NCI-H2196 treated with DMSO at 0.1 percent for 48 hours (cell line): Measurements from ENCODE around the gene BACH2.
"Not testable (repeated sequence)": the region's sequence is repeated elsewhere in the genome, so short reads cannot be mapped to it uniquely, and the experiment has no call there.

Source experiments
- DNase-seq: peaks from one replicate; lab custom pipeline; 2025; ENCODE audit not compliant: unreplicated experiment; lab: John Stamatoyannopoulos, UW

The BACH2 gene

DNA sequence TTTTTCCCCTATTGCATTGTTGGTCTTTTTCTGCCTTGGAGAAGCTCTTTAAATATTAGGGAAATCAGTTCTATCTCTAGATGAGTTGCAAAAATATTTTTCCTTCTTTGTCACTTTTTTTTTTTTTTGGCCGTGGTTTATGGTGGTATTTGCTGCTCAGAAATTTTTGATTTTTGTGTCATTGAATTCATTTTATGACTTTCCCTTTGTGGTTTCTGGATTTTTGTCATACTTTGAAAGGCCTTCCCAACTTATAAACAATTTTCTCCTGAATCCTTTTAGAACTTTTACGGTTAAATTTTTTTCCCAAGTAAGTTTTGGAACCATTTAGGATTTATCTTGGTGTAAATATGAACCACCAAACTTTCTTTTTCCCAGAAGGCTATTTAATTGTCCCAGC is 256.7 kb downstream of the BACH2 start:
- no peak for DNase-seq

DNA sequence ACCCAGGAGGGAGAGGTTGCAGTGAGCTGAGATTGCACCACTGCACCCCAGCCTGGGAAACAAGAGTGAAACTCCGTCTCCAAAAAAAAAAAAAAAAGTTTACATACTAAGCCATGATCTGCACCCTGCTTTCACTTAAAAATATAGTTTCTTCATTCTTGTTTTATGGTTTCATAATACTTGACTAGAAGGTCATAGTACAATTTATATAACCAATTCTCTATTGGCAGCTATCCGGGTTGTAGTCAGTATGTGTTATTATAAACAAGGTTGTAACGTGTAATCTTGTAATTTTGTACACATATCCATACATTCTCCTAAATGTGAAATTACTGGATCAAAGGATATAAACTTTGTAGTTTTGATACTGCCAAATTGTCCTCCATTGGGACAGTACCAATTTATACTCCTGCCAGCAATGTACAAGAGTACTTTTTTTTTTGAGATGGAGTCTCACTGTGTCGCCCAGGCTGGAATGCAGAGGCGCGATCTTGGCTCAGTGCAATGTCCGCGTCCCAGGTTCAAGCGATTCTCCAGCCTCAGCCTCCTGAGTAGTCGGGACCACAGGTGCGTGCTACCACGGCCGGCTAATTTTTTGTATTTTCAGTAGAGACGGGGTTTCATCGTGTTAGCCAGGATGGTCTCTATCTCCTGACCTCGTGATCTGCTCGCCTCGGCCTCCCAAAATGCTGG is 257.5 kb downstream of the BACH2 start:
- no peak for DNase-seq

DNA sequence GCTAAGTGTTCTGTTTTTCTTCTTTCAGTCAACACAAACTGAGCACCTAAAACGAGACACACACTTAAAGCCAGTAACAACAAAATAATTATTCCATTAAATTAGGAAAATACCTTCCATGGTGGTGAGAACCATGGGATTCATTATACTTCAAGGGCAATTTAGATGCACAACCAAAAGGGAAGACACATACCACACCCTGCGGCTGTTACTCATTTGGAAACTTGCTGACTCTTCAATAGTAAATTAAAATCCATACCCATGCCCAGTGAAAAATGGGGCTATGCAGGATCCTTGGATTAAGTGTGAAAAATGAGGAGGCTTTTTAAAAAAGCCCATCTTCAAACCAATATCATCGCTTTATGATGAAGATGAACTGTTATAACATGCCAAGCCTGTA is 259.7 kb downstream of the BACH2 start:
- DNase-seq, result no peak

DNA sequence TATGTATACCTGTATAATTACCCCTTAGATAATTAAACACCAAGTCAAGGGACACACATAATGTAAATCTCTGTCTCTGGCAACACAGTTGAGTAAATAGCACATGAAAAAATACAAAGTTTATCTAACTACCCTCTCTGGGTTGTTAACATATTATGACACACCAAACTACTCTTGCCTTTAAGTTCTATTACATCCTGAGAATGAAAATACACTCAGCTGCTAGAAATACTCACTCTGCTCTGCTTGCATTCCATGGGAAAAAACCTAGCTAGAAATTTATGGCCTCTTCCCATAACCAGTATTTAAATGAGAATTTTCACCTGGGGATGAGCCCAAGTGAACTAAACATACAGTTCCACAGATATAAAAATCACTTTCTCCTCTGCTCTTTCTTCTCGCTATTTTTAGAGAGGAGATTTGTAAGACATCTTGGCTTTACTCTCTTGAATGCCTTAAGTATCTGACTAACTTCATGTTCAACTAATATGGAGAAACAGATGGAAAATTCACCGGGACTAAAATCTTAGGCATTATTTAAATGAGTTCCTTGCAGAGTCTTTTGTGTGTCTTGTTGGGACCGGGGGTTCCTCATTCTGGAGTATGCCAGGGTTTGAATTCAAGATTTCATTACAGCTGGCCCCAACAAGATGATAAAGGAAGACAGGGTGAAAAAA is 261.5 kb downstream of the BACH2 start:
- no peak for DNase-seq

DNA sequence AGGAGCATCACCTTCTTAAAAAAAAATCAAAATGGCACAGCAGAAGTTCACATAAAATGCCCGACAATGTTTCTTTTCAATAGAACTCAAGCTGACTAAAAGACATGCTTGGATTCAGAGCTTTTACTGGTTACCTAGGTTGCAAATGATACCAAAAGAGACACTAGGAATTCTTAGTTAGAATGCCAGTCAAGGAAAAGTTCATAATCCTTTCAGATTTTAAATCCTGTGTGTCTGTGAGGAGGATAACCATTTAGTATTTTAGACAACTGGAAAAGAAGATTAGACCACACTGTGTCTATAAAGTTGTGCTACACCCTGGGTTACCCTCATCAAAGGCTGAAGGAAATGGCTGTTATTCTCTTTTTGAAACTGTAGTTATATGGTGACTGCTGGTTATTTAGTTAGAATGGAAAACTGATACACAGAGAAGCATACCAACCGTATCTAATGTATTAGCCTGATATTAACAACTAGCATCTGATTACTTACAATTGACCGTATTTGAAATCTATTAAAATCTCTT is 262.8 kb downstream of the BACH2 start:
- DNase-seq, result no peak

DNA sequence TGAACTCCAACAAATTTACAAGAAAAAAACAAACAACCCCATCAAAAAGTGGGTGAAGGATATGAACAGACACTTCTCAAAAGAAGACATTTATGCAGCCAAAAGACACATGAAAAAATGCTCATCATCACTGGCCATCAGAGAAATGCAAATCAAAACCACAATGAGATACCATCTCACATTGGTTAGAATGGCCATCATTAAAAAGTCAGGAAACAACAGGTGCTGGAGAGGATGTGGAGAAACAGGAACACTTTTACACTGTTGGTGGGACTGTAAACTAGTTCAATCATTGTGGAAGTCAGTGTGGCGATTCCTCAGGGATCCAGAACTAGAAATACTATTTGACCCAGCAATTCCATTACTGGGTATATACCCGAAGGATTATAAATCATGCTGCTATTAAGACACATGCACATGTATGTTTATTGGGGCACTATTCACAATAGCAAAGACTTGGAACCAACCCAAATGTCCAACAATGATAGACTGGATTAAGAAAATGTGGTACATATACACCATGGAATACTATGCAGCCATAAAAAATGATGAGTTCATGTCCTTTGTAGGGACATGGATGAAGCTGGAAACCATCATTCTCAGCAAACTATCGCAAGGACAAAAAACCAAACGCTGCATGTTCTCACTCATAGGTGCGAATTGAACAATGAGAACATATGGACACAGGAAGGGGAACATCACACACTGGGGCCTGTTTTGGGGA is 264.0 kb downstream of the BACH2 start:
- DNase-seq, result not testable (repeated sequence)

DNA sequence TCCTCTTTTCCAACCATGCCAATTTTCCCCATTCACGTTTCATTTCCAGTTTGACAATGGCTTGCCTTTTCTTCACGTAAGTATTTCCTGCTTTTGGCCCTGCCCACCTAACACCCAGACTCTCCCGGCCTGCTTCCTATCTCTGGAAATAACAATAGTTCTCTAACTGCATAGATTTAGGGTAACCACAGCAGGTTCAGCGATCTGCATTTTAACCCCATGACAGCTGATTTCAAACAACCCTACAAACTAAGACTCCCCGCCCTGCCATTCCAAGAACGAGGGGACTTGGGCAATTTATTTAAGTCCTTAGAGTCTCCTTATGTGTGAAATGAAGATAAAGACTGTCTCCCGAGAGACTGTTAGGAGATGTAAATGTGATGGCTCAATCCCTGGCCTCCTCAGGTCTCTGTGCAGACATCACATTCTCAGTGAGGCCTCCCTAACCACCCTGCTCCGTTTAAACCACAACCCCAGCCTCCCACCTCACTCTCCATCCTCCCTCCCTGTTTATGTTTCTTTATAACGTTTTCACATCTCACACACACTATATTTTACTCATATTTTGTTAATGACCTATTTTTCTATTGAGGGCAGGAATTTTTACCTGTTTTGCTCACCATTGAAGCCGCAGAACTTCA is 267.5 kb downstream of the BACH2 start:
- no peak for DNase-seq

DNA sequence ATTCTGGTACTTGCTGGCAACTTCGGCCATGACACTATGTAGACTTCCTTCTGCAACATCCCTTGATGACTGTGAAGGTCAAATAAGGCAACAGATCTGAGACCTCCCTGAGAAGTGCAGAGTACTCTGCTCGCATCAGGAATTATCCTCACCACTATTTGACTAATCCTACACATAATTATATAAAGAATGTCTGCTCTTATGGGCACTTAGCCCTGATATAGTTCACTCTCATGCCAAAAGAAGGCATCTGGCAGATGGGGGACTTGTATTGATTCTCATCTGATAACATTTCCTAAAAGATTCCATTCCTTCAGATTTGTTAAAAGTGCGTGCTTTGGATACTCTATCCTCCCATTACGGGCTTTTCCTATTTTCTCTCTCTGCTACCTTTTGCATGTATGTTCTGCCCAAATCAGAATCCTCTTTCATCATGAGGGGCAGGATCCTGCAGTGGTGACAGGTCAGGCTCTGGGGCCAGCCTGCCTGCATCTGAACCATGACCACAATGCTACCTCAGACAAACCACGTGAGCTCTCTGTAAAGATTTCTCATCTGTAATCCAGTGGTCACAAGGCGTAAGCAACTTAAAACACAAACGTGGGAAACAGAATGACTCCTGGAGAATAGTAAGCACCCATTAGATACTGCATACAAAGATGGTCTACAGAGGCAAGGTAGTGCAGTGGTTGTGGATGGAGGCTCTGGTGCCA is 268.4 kb downstream of the BACH2 start:
- DNase-seq, result no peak

DNA sequence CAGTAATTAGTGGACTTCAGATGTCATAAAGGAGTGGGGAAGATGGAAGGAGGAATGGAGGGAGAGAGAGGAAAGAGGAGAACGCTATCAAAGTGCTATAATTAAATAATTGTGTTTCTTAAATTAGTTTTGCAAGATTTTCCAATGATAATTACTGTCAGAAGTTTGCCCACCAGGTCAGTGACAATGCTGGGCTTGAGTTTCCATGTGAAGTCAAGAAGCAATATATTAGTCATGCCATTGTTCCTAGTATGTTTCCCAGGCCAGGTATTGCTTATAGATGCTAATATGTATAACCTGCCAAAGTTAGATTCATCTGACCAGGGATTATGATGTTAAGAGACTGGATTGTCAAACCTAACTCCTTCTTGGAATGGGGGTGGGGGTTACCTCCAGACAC is 270.4 kb downstream of the BACH2 start:
- no peak for DNase-seq

DNA sequence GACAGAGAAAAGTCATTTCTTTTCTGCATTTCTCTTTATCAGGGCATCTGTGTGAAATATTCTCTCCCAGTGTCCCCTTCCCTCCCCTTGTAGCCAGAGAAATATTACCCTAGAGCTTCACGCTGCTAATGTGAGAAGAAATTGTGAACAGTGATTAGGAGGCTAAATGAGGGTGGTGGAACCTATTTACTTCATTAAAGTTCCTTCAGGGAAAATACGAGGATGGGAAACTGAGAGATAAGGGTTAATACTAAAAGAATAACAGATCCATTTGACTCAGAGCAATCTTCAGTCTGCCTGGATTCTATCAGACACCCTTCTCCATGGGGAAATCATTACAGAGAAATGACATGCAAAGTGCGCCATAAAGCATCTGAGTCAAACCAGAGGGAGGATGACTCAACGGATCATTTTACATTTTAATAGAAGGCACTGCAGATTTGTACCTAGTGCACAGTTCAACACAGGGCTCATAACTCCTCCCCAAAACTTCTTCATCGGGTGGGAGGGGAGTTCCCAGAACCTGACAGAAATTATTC is 271.1 kb downstream of the BACH2 start:
- DNase-seq, result no peak

DNA sequence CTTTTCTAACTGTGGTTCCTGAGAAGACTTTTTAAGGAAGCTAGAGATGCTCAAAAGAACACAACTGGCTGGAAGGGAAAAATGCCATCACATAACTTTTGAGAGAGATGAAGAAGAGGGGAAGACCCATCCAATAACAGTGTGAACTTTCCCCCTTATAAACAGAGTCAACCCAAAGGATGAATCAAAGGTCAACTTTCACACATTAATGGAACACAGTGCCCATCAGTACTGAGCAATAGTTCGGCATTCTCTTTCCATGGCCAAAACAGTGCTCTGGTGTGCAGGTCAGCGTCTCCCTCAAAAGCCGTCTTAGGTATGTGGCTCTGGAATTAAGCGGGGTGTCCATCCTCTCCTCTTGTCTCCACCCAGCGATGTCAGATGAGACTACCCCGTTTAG is 272.0 kb downstream of the BACH2 start:
- no peak for DNase-seq

DNA sequence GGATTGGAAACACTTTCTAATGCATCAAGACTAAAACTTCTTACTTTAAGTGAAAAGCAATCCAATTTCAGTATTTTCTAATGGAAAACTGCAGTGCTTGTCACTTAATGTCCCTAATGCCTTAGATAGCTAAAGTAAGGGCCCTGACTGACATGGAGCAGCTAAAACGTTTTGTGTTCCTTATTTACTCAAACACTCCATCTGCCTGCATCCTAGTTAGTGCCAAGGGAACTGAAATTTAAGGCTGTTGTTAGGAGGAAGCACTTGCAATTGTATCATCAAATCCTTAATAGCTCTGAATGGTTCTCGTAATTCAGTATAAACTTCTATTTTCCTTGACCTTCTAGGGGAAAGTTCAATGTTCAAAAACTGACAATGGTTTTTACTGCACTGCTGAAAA is 274.9 kb downstream of the BACH2 start:
- peak; percentile 28 for DNase-seq

DNA sequence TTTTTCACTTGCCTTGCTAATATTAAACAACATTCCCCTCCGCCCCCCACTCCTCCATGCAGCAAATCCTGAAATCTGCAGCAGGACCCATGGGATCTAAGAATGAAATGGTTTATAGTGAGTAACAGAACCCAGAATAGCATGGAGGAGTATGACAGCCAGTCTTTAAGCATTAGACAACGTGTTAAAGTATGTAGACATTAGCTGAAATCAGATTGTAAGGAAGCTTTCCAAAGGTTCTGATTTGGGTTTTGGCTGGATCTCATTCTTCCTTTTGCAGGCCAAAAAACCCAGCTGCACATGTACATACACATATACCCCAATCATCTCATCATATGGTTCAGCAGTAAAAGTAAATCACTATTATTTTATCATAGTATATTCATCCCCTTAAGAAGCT is 275.9 kb downstream of the BACH2 start:
- no peak for DNase-seq

DNA sequence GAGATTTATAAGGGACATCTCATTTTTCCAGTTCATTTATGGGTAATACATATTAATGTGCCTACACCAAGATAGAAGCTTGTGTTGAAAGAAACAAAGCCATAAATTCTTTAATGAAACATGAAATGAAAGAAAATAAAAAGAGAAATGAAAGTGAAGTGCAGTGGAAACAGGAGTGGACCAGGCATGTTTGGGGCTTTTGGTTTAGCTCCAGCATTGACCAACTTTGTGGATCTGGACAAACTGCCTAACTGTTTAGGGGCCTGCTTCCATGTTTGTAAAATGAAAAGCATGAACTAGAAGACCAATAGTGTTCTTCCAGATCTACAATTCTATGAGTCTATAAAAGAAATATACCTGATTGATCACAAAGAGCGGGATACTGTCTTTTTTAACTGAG is 277.4 kb downstream of the BACH2 start:
- no peak for DNase-seq

DNA sequence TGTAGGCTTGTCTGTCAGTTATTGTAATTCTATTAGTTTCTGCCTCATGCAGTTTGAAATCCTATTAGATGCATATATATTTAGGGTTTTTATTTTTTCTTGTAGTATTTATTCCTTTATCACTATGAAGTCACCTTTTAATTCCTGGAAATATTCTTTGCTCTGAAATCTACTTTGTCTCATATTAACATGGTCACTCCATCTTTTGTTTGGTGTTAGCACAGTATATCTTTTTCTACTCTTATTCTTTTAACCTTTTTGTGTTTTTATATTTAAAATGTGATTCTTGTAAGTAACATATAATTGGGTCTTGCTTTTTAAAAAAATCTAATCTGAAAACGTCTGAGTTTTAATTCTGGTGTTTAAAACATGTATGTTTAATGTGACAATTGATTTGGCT is 280.8 kb downstream of the BACH2 start:
- DNase-seq, result no peak

DNA sequence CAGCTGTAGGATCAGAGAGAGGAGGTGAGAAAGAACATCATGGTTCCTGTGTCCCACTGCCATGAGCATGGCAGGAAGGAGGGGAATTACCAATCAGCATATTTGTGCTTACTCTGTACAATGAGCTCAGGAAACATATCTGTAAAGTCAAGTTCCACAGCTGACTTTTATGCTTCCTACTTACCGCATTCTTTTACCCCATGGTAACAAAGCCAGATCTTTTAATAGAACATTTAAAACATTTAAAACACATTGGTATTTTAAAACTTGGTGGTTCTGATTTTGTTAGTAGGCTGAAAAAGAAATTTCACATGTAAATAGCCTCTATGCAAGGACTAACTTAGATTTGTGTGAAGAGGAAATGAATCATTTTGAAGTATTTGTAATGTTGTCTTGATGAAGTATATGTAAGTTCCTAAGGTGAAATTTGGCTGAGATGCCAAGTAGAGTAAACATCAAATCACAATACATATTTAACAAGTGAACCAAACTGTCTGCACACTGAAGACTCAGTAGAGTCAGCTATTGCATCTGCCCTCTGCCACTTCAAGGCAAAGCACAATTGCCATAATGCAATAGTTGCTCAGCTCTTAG is 287.6 kb downstream of the BACH2 start:
- DNase-seq, result no peak

DNA sequence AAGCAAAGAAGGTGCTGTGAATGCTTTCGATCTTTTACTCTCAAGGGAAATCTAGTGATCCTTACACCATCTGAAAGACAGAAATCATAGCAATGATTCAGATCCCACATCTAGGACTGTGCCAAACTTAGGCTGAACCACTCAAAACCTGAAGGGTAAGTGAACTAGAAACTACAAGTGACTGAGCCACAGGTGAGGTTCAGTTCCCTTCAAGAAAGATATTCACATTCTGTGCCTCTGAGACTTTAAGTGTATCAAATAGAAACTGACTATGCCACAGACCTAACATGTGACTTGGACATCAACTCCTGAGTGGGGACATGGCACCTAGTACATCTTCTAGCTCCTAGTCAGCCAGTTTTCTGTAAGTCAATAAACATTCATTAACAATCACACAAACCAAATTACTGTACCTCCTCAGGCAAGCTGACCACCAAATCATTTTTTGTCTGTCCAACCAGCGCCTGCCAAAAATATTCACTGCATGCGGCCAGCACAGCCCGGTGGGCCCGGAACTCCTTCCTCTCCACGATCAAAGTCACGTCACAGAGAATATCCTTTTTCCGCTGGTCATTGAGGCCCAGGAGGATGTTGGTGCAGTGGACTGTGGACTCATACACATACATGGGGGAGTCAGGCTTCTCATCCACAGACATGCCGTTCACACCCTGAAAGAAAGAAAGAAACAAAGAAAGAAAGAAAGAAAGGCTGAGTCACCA is 288.3 kb downstream of the BACH2 start:
- no peak for DNase-seq

DNA sequence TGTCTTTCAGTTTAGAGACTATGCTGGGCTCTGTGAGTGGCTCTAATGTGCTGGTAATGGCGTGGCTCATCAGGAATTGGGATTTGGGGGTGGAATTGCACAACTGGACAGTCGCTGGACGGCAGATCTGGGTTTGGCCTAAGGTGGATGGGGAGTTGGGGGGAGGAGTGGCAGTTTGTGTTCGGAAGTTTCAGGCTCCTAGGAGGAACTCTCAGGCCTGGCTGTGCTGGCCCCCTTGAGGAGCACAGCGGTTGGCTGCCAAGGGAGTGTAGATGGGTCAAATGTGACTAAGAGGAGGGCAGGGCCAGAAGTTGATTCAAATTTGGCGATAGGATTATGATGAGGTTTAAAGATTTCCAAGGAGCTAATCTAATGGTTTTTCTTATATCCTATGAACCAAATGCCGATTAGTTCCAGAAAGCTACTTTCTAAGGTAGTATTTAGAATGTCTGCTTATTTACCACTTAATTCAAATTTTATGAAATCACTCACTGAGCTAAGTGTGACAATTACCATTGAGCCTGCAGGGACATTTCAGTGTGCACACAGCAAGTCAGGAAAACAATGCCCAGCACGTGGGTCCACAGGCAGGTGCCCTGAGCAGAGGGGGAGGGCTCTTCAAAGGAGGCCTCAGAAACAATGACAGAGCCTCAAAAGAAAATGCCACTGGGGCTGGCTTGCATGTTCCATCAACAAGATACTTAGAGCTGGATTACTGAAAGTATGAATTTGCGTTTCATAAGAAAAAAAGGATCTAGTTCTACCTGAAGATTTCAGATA is 291.4 kb downstream of the BACH2 start:
- DNase-seq, result no peak

DNA sequence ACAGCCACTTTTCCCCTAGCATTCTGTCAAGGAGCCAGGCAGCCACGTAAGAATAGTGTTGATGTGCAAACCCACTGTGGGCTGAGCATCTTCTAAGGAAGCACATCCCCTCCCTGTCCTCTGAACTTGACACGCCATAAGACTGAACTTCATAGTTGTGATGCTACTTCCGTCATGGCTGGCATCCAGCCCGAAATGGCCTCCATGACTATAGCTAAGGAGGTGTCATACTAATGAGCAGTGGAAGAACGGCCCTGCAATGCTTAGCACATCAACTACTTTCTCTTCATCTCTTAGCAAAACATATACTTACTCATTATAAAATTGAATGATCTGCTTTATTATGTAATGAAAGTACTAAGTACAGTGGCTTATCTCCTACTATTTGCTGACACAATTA is 292.1 kb downstream of the BACH2 start:
- no peak for DNase-seq
